HepG2 (cell line): ENCODE data around the gene ADORA3. TPM values are rescaled to one million over a fixed set of nuclear protein-coding genes. Genes with fewer than 3 reads are reported as not detected.

Experiments
- ATAC-seq: fragments of 200-7000 bp; cut with Tn5 transposase; 3 replicates; pipeline ENCODE4 v1.9.1; 2020; ENCODE audit warnings: mild to moderate bottlenecking, moderate library complexity
- BruUV-seq: library from RNA; stranded (reverse); fragments of 400-500 nt; replicated peaks from 2 replicates; lab custom pipeline; 2021; lab: Mats Ljungman, UMichigan
- CTCF ChIA-PET: fragments of 300-600 bp; formaldehyde crosslinking; extraction: SDS; loops from one replicate; lab custom pipeline; 2021; ENCODE audit warnings: low total read pairs, inconsistent platforms, low intra/inter-chr PET ratio; lab: Yijun Ruan, JAX
- POLR2A ChIA-PET: fragments of 350-600 bp; sonication (Branson Sonifier 250); formaldehyde crosslinking; loops from one replicate; lab custom pipeline; 2020; ENCODE audit warnings: antibody characterized with exemption, inconsistent platforms; lab: Yijun Ruan, JAX
- DNase-seq: peaks from one replicate; pipeline ENCODE4 v3.0.0-alpha.2; 2015; ENCODE audit warnings: low spot score
- FAIRE-seq: peaks from 3 replicates; lab custom pipeline; 2011; peaks lifted over from hg19 to GRCh38; lab: Jason Lieb, UNC
- H2AFZ ChIP-seq: one replicate; pipeline ENCODE4 v1.6.1; 2011; ENCODE audit warnings: low read length, inconsistent platforms
- H3K27ac ChIP-seq: fragments of 300-600 bp; 3 replicates; pipeline ENCODE4 v1.8.0; 2011; ENCODE audit warnings: mixed run types, mild to moderate bottlenecking, mixed read lengths, low read length, inconsistent platforms; ENCODE audit not compliant: insufficient read depth; ENCODE audit errors: extremely low read length
- H3K27me3 ChIP-seq, 2 experiments: fragments of 200-600 bp in 1 of 2; 2 replicates in 1 of 2; 3 replicates in 1 of 2; pipeline versions ENCODE4 v1.6.0 to v1.8.0; 2011; ENCODE audit warnings: low read length in 2 of 2, mild to moderate bottlenecking in 2 of 2, moderate library complexity in 2 of 2, inconsistent platforms in 1 of 2; ENCODE audit not compliant: insufficient read depth in 2 of 2, control insufficient read depth in 1 of 2
- H3K36me3 ChIP-seq, 2 experiments: fragments of 200-600 bp in 1 of 2; replicated peaks in 1 of 2; 2 replicates in 1 of 2; 3 replicates in 1 of 2; pipeline versions ENCODE4 v1.5.1 to v1.8.0; 2011; ENCODE audit warnings: low read length in 2 of 2, inconsistent platforms in 1 of 2; ENCODE audit not compliant: insufficient read depth in 2 of 2, control insufficient read depth in 1 of 2
- H3K4me1 ChIP-seq: 2 replicates; pipeline ENCODE4 v1.5.1; 2012; ENCODE audit warnings: low read length, inconsistent platforms; ENCODE audit not compliant: insufficient read depth
- H3K4me2 ChIP-seq: 2 replicates; pipeline ENCODE4 v1.6.0; 2011; ENCODE audit warnings: low read depth, low read length, inconsistent platforms
- H3K4me3 ChIP-seq, 3 experiments: fragments of 200-600 bp in 1 of 3; sonication (generic), shearing (Covaris generic) in 1 of 3; replicated peaks in 1 of 3; 2 replicates each; pipeline ENCODE4 v1.5.1; 2011 to 2016; ENCODE audit warnings: low read length in 3 of 3, inconsistent platforms in 2 of 3, low read depth in 2 of 3, mild to moderate bottlenecking in 2 of 3, control low read depth in 1 of 3, mixed read lengths in 1 of 3; ENCODE audit not compliant: insufficient read depth in 1 of 3
- H3K79me2 ChIP-seq: one replicate; pipeline ENCODE4 v1.6.1; 2011; ENCODE audit warnings: low read length, inconsistent platforms; ENCODE audit not compliant: insufficient read depth
- H3K9ac ChIP-seq: 2 replicates; pipeline ENCODE4 v1.6.0; 2011; ENCODE audit warnings: mild to moderate bottlenecking, low read depth, low read length, inconsistent platforms; ENCODE audit not compliant: insufficient read depth
- H3K9me3 ChIP-seq: 2 replicates; pipeline ENCODE4 v1.5.1; 2012; ENCODE audit warnings: mild to moderate bottlenecking, low read length
- H4K20me1 ChIP-seq: 2 replicates; pipeline ENCODE4 v1.6.0; 2011; ENCODE audit warnings: inconsistent platforms, mild to moderate bottlenecking, low read length, moderate library complexity; ENCODE audit not compliant: insufficient read depth
- NCOA5 ChIP-seq: sonication (generic); formaldehyde crosslinking; IDR thresholded peaks from 2 replicates; pipeline ENCODE4 v1.4.0; 2020; ENCODE audit warnings: missing genetic modification reagents
- PHF21A ChIP-seq: sonication (generic); formaldehyde crosslinking; IDR thresholded peaks from 2 replicates; pipeline ENCODE4 v1.5.0; 2020; ENCODE audit warnings: mild to moderate bottlenecking, missing genetic modification reagents
- SIX4 ChIP-seq: sonication (generic); formaldehyde crosslinking; IDR thresholded peaks from 2 replicates; pipeline ENCODE4 v1.4.0; 2020; ENCODE audit warnings: missing genetic modification reagents
- TCF7L2 ChIP-seq: IDR thresholded peaks from 2 replicates; pipeline ENCODE4 v1.6.1; 2011; ENCODE audit warnings: mild to moderate bottlenecking, low read depth, low read length, moderate library complexity
- ZNF207 ChIP-seq: fragments of 450-650 bp; IDR thresholded peaks from 2 replicates; pipeline ENCODE4 v1.6.1; 2016; ENCODE audit warnings: antibody characterized with exemption, borderline replicate concordance
- ZNF343 ChIP-seq: sonication (generic); formaldehyde crosslinking; IDR thresholded peaks from 2 replicates; pipeline ENCODE4 v1.4.0; 2020; ENCODE audit warnings: mild to moderate bottlenecking, missing genetic modification reagents
- WGBS: methylation state at CpG from one replicate; pipeline ENCODE4 v1.1.6; 2017; ENCODE audit warnings: low lambda C conversion rate; 5-methylcytosine and 5-hydroxymethylcytosine counted together
- in situ Hi-C: cut with HindIII; loops from 2 replicates; pipeline ENCODE4 v1.10.0; 2017; ENCODE audit warnings: low pct_unique_long_range_greater_than_20kb; ENCODE audit not compliant: extremely low pct_ligation_motif_present
- intact Hi-C: fragments of 100-400 bp; cut with micrococcal nuclease; formaldehyde crosslinking; loops from one replicate; pipeline ENCODE4 v1.10.0; 2022; ENCODE audit not compliant: unreplicated experiment
- polyA plus RNA-seq, 8 experiments: library from polyadenylated mRNA; depleted of rRNA in 3 of 8; stranded (reverse) in 7 of 8; unstranded in 1 of 8; fragments of >200 nt; fragmentation: Illumina TruSeq in 4 of 8; extraction: Trizol in 4 of 8; gene quantifications; 2 replicates each; pipeline versions ENCODE4 v1.2.1 to v1.2.3, GENCODE V29; 2011 to 2016; ENCODE audit warnings: low read depth in 4 of 8, missing spikeins in 1 of 8, mixed read lengths in 1 of 8; ENCODE audit not compliant: insufficient read depth in 1 of 8
- total RNA-seq, 5 experiments: library from RNA; depleted of rRNA; stranded (reverse); fragments of >200 nt; fragmentation: Illumina TruSeq; extraction: Trizol; gene quantifications; 2 replicates each; pipeline ENCODE4 v1.2.3, GENCODE V29; 2016; ENCODE audit warnings: low read depth in 1 of 5
- TF ChIP-seq, protein P1 (sequence below): sonication (generic); formaldehyde crosslinking; IDR thresholded peaks from 2 replicates; pipeline ENCODE4 v1.4.0; 2020; ENCODE audit warnings: missing genetic modification reagents
- TF ChIP-seq, protein P2 (sequence below): sonication (generic); formaldehyde crosslinking; IDR thresholded peaks from 2 replicates; pipeline ENCODE4 v1.5.0; 2020; ENCODE audit warnings: missing genetic modification reagents
- TF ChIP-seq, protein P3 (sequence below): sonication (generic); formaldehyde crosslinking; IDR thresholded peaks from 2 replicates; pipeline ENCODE4 v1.5.0; 2020; ENCODE audit warnings: mild to moderate bottlenecking, missing genetic modification reagents, moderate library complexity
- TF ChIP-seq, protein P4 (sequence below): sonication (generic); formaldehyde crosslinking; IDR thresholded peaks from 2 replicates; pipeline ENCODE4 v1.5.0; 2020; ENCODE audit warnings: mild to moderate bottlenecking, missing genetic modification reagents

The ADORA3 gene
- total and polyA plus RNA-seq, 2 of the 13 experiments (the other 11 are each of a cell fraction or from before 2014, with no cell fraction given): not detected

DNA sequence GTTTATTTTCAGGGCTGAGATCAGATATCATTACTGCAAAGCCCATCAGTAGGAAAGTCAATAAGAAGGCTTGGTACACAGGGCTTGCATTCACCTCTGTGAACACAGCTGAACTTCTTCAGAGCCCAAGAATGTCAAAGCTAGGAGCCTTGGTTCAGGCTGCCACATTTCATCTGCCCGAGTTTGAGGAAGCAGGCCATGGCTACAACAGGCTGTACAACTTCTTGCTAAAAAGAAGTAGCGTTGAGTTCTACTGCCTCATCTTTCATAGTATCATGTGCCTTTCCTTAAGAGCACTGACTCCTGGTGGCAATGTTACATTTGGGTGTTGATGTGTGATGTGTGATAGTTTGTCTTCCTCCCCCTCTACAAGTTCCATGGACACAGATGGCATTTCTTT is 19.6 kb downstream of the ADORA3 start:
- in situ Hi-C loops: loop anchor here (5.0 kb wide), 1 partner anchor 283 kb away; no protein-coding TSS in a partner anchor
- Histone ChIP-seq H3K4me1 (peaks cover 9% of the 10 kb centered on the region; the same call in 1 of the 2 replicates), H3K9ac (no peak overlapping the region), H3K36me3 (no peaks in the 10 kb centered on the region), H2AFZ (no peak overlapping the region), H4K20me1 (no peaks in the 10 kb centered on the region), H3K9me3 (no peaks in the 10 kb centered on the region), H3K27ac (no peak overlapping the region), H3K79me2 (no peaks in the 10 kb centered on the region), H3K4me2 (no peak overlapping the region), H3K27me3 (peaks cover 0 to 32% of the 10 kb centered on the region in 2 experiments; a peak in 3 of 5 replicates), H3K4me3 (no peak overlapping the region)
- TF ChIP-seq, protein P1, sequence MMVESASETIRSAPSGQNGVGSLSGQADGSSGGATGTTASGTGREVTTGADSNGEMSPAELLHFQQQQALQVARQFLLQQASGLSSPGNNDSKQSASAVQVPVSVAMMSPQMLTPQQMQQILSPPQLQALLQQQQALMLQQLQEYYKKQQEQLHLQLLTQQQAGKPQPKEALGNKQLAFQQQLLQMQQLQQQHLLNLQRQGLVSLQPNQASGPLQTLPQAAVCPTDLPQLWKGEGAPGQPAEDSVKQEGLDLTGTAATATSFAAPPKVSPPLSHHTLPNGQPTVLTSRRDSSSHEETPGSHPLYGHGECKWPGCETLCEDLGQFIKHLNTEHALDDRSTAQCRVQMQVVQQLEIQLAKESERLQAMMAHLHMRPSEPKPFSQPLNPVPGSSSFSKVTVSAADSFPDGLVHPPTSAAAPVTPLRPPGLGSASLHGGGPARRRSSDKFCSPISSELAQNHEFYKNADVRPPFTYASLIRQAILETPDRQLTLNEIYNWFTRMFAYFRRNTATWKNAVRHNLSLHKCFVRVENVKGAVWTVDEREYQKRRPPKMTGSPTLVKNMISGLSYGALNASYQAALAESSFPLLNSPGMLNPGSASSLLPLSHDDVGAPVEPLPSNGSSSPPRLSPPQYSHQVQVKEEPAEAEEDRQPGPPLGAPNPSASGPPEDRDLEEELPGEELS (CRISPR knock-in tag): no peak
- no peak for FAIRE-seq
- ChIA-PET CTCF (no interaction called here), POLR2A (no interaction called here)
- intact Hi-C loops: no loop called here
- 10% methylated on average over 2 of the region's 2 CpGs for whole genome bisulfite sequencing
- no peak for DNase-seq
- no peak for ATAC-seq
- BruUV-seq: no TSS peak

DNA sequence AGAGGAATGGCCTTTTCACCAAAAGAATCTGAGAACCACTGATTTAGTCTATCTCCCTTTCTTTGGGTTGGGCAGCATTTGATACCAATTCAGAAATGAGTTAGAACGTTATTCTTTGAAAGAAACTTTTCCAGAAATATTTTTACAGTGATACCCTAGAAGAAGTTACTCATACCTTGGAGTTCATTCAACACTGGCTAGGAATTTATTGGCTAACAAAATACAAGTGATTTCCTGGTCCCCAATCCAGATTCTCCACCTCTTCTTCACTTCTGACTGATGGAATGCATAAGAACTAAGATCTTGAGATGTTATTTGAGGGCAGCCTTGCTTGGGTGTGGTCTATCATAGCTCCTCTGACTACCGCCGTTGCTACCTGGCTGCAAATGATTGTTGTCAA is 20.3 kb downstream of the ADORA3 start:
- ATAC-seq: no peak
- H3K4me2 ChIP-seq: no peak overlapping the region
- peaks cover 3% of the 10 kb centered on the region; the same call in 1 of the 2 replicates for H3K4me1 ChIP-seq
- peaks cover 0 to 25% of the 10 kb centered on the region in 2 experiments; a peak in 2 of 5 replicates for H3K27me3 ChIP-seq
- H3K4me3 ChIP-seq: no peak overlapping the region
- H3K9ac ChIP-seq: no peak overlapping the region
- H3K9me3 ChIP-seq: no peaks in the 10 kb centered on the region
- intact Hi-C loops: no loop called here
- no peaks in the 10 kb centered on the region for H4K20me1 ChIP-seq
- H2AFZ ChIP-seq: no peak overlapping the region
- no TSS peak for BruUV-seq
- ChIA-PET POLR2A (no interaction called here), CTCF (interaction anchor here (2.4 kb wide), 1 partner anchor 173 kb away, joined by 26 read pairs; no protein-coding TSS in a partner anchor)
- no peak for FAIRE-seq
- H3K36me3 ChIP-seq: no peaks in the 10 kb centered on the region
- whole genome bisulfite sequencing: 38% methylated on average over 3 of the region's 3 CpGs
- in situ Hi-C loops: loop anchor here (5.0 kb wide), 1 partner anchor 284 kb away; no protein-coding TSS in a partner anchor
- no peak for DNase-seq
- H3K27ac ChIP-seq: no peak overlapping the region
- H3K79me2 ChIP-seq: no peaks in the 10 kb centered on the region
- TF ChIP-seq SIX4 (CRISPR knock-in tag): no peak
- no peak for TF ChIP-seq ZNF207
- TF ChIP-seq, protein P2, sequence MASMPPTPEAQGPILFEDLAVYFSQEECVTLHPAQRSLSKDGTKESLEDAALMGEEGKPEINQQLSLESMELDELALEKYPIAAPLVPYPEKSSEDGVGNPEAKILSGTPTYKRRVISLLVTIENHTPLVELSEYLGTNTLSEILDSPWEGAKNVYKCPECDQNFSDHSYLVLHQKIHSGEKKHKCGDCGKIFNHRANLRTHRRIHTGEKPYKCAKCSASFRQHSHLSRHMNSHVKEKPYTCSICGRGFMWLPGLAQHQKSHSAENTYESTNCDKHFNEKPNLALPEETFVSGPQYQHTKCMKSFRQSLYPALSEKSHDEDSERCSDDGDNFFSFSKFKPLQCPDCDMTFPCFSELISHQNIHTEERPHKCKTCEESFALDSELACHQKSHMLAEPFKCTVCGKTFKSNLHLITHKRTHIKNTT (CRISPR knock-in tag): no peak
- TF ChIP-seq, protein P3, sequence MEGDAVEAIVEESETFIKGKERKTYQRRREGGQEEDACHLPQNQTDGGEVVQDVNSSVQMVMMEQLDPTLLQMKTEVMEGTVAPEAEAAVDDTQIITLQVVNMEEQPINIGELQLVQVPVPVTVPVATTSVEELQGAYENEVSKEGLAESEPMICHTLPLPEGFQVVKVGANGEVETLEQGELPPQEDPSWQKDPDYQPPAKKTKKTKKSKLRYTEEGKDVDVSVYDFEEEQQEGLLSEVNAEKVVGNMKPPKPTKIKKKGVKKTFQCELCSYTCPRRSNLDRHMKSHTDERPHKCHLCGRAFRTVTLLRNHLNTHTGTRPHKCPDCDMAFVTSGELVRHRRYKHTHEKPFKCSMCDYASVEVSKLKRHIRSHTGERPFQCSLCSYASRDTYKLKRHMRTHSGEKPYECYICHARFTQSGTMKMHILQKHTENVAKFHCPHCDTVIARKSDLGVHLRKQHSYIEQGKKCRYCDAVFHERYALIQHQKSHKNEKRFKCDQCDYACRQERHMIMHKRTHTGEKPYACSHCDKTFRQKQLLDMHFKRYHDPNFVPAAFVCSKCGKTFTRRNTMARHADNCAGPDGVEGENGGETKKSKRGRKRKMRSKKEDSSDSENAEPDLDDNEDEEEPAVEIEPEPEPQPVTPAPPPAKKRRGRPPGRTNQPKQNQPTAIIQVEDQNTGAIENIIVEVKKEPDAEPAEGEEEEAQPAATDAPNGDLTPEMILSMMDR (CRISPR knock-in tag): no peak
- no peak for TF ChIP-seq TCF7L2
- no peak for TF ChIP-seq NCOA5 (CRISPR knock-in tag)
- TF ChIP-seq ZNF343: no peak
- TF ChIP-seq, protein P4, sequence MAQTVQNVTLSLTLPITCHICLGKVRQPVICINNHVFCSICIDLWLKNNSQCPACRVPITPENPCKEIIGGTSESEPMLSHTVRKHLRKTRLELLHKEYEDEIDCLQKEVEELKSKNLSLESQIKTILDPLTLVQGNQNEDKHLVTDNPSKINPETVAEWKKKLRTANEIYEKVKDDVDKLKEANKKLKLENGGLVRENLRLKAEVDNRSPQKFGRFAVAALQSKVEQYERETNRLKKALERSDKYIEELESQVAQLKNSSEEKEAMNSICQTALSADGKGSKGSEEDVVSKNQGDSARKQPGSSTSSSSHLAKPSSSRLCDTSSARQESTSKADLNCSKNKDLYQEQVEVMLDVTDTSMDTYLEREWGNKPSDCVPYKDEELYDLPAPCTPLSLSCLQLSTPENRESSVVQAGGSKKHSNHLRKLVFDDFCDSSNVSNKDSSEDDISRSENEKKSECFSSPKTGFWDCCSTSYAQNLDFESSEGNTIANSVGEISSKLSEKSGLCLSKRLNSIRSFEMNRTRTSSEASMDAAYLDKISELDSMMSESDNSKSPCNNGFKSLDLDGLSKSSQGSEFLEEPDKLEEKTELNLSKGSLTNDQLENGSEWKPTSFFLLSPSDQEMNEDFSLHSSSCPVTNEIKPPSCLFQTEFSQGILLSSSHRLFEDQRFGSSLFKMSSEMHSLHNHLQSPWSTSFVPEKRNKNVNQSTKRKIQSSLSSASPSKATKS (CRISPR knock-in tag): no peak
- TF ChIP-seq PHF21A (CRISPR knock-in tag): no peak
